NT2/D1 (cell line): ENCODE measurements around the gene UBE2L3.
"Not testable (repeated sequence)": the region's sequence is repeated elsewhere in the genome, so short reads cannot be mapped to it uniquely, and the experiment has no call there.

Experiments
- DNase-seq: peaks from one replicate; pipeline ENCODE4 v3.0.0-alpha.2; 2011; ENCODE audit warnings: low read depth, low spot score
- H3K27me3 ChIP-seq: 2 replicates; pipeline ENCODE4 v1.6.0; 2011; ENCODE audit warnings: mild to moderate bottlenecking; ENCODE audit not compliant: insufficient read length, insufficient read depth
- H3K36me3 ChIP-seq: 2 replicates; pipeline ENCODE4 v1.6.1; 2011; ENCODE audit warnings: mild to moderate bottlenecking, low read length, mixed read lengths; ENCODE audit not compliant: insufficient read depth, insufficient read length
- H3K4me1 ChIP-seq: 2 replicates; pipeline ENCODE4 v1.5.1; 2011; ENCODE audit not compliant: insufficient read depth, insufficient read length
- H3K4me3 ChIP-seq: 2 replicates; pipeline ENCODE4 v1.5.1; 2011; ENCODE audit warnings: low read depth; ENCODE audit not compliant: insufficient read length
- H3K9ac ChIP-seq: 2 replicates; pipeline ENCODE4 v1.6.0; 2011; ENCODE audit warnings: low read depth; ENCODE audit not compliant: insufficient read length
- H3K9me3 ChIP-seq: 2 replicates; pipeline ENCODE4 v1.5.1; 2011; ENCODE audit warnings: mild to moderate bottlenecking, low read length; ENCODE audit not compliant: insufficient read depth
- SUZ12 ChIP-seq: IDR thresholded peaks from 2 replicates; pipeline ENCODE4 v1.6.1; 2011; ENCODE audit not compliant: insufficient read length, insufficient read depth; ENCODE audit errors: extremely low read depth
- YY1 ChIP-seq: IDR thresholded peaks from 2 replicates; pipeline ENCODE4 v1.6.1; 2011; ENCODE audit not compliant: insufficient read length, insufficient read depth
- ZNF274 ChIP-seq: IDR thresholded peaks from 2 replicates; pipeline ENCODE4 v1.6.1; 2011; ENCODE audit warnings: mild to moderate bottlenecking, low read depth, low read length

Gene UBE2L3

DNA sequence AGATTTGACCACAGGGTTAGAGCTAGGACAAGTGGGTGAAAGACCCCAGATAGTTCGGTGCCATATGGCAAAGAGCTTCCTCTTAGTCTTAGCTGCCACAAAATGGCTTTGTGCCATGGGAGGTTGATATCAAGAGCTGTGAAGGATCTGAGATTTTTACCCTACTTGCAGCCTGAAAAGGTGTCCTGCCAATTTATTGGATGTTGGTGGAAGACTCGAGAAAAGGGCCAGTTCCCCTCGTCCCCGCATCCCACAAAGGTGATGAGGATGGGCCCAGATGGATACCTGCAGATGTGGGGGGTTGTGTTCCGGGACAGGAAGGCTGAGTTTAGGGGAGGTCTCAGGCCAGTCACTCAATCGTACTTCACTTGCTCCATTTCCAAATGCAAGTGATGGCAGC is 35.1 kb downstream of the UBE2L3 start:
- H3K9me3 ChIP-seq = no peaks in the 10 kb centered on the region
- no peak overlapping the region for H3K9ac ChIP-seq
- peaks cover 27% of the 10 kb centered on the region for H3K36me3 ChIP-seq

DNA sequence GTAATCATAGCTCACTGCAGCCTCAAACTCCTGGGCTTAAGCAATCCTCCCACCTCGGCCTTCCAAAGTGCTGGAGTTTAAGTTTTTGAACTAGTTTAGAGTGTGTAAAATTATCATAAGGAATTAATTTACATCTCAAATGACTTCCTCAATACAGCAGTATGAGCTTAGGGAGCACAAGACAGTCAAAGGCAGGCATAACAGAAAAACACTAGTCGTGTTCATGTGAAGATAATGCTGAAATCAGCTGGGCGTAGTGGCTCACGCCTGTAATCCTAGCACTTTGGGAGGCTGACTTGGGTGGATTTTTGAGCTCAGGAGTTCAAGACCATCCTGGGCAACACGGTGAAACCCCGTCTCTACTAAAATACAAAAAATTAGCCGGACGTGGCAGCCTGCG is 36.5 kb downstream of the UBE2L3 start:
- no peaks in the 10 kb centered on the region for H3K27me3 ChIP-seq
- peaks cover 3% of the 10 kb centered on the region for H3K4me1 ChIP-seq
- H3K9ac ChIP-seq = no peak overlapping the region
- H3K36me3 ChIP-seq = peaks cover 23% of the 10 kb centered on the region
- H3K9me3 ChIP-seq = no peaks in the 10 kb centered on the region
- TF ChIP-seq SUZ12 (no peak), ZNF274 (no peak), YY1 (no peak)
- no peak for DNase-seq
- H3K4me3 ChIP-seq = no peak overlapping the region

More for the DNA sequence above, 35.1 kb downstream of the UBE2L3 start:
- peaks cover 3% of the 10 kb centered on the region for H3K4me1 ChIP-seq
- TF ChIP-seq SUZ12 (no peak), YY1 (no peak), ZNF274 (no peak)
- no peak for DNase-seq
- H3K27me3 ChIP-seq = no peaks in the 10 kb centered on the region
- H3K4me3 ChIP-seq = no peak overlapping the region

DNA sequence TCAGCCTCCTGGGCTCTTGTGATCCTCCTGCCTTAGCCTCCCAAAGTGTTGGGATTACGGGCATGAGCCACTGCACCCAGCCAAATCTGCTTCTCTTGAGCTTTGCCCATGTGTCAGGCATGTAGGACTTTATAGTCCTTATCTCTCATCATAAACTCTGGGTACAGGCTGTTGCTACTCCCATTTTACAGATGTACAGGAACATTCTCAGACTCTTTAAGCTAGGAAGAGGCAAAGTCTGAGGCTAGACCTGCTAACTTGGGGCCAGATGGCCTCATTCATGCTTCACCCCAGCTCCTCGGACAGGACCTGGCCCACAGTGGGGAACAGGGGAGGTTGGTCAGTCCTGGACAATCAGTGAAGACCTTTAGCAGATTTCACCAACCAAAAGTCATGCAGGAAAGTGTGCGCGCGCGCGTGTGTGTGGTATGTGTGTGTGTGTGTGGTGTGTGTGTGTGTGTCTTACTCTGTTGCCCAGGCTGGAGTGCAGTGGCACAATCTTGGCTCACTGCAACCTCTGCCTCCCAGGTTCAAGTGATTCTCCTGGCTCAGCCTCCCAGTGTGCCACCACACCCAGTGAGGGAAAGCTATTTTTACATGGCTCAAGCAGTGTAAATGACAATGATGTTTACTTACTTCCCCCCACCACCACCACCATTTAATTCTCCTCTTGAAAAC is 38.5 kb downstream of the UBE2L3 start:
- peaks cover 3% of the 10 kb centered on the region for H3K4me1 ChIP-seq
- H3K9me3 ChIP-seq = no peaks in the 10 kb centered on the region
- TF ChIP-seq ZNF274 = no peak
- TF ChIP-seq YY1 = no peak
- H3K9ac ChIP-seq = no peak overlapping the region
- H3K4me3 ChIP-seq = no peak overlapping the region
- H3K36me3 ChIP-seq = peaks cover 35% of the 10 kb centered on the region
- no peak for DNase-seq
- no peaks in the 10 kb centered on the region for H3K27me3 ChIP-seq

DNA sequence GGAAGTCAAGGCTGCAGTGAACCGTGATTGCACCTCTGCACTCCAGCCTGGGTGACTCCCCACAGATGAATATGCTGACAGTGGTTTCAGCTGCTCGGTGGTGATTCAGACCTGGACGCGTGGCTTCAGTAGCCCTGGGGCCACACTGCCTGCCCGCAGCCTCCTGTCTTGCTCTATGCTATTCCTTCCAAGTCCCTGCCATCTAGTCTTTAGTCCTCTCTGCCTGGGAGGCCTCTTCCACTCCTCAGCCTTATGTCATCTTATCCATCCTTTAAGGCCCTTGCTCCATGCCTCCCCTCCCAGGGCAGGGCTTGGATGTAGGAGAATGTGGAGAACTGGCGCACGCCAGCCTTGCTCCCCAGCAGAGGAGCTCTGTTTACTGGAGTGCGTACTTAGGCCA is 39.3 kb downstream of the UBE2L3 start:
- DNase-seq = no peak
- H3K27me3 ChIP-seq = no peaks in the 10 kb centered on the region

DNA sequence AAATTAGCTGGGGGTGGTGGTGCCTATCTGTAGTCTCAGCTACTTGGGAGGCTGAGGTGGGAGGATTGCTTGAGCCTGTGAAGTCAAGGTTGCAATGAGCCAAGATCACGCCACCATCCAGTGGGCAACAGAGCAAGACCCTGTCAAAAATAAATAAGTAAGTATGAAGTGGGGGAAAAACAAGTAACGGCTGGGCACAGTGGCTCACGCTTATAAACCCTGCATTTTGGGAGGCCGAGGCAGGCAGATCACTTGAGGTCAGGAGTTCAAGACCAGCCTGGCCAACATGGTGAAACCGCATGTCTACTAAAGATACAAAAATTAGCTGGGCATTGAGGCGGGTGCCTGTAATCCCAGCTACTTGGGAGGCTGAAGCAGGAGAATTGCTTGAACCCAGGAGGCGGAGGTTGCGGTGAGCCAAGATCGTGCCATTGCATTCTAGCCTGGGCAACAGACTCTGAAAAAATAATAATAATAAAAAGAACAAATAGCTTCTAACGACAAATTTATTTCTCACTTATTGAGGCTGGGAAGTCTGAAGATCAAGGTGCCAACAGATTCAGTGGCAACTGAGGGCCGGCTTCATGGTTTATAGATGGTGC is 42.1 kb downstream of the UBE2L3 start:
- not testable (repeated sequence) for H3K9me3 ChIP-seq, H3K4me1 ChIP-seq, H3K27me3 ChIP-seq, H3K4me3 ChIP-seq, H3K9ac ChIP-seq, DNase-seq
- H3K36me3 ChIP-seq = peaks cover 55% of the 10 kb centered on the region

More for the DNA sequence above, 39.3 kb downstream of the UBE2L3 start:
- Histone ChIP-seq H3K4me1 (peaks cover 3% of the 10 kb centered on the region), H3K9ac (no peak overlapping the region), H3K36me3 (peaks cover 39% of the 10 kb centered on the region), H3K4me3 (no peak overlapping the region), H3K9me3 (no peaks in the 10 kb centered on the region)
- no peak for TF ChIP-seq SUZ12
- no peak for TF ChIP-seq ZNF274
- no peak for TF ChIP-seq YY1

DNA sequence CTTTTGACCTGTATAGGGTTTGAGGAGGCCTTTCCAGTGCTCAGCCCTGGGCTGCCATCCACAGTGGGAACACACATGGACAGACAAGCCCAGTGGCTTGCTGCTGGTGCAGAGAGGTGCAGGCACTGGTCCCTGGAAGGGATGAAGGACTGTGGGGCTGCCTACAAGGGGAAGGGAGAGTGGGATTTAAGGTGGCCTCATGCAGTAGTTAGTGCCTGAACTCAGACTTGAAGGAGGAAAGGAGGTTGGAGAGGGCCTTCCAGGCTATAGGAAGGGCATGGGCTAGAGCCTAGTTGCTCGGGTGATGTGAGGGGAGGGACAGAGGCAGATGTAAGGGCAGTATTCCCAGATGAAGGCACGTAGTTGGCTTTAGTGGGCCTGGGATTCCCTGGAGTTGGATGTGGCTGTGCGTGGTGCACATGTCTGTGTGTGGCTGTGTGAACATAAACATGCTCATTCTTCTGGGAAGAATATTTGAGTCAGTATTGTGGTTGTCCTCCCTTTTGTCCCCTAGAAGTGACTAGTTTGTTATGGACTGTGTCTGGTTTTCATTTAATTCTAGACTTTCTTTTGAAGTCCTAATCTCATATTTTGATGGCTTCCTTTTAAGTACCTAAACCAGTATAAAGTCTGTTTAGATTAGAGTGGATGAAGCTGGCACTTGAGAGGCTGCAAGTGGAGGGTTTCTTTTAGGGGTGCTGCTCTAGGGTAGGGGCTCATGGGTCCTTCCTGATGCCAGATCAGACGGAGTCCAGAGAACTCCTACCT is 43.9 kb downstream of the UBE2L3 start:
- Histone ChIP-seq H3K4me1 (peaks cover 3% of the 10 kb centered on the region), H3K27me3 (no peaks in the 10 kb centered on the region), H3K4me3 (no peak overlapping the region), H3K36me3 (peaks cover 63% of the 10 kb centered on the region), H3K9ac (no peak overlapping the region), H3K9me3 (no peaks in the 10 kb centered on the region)
- DNase-seq = no peak
- no peak for TF ChIP-seq ZNF274
- TF ChIP-seq SUZ12 = no peak
- TF ChIP-seq YY1 = no peak

DNA sequence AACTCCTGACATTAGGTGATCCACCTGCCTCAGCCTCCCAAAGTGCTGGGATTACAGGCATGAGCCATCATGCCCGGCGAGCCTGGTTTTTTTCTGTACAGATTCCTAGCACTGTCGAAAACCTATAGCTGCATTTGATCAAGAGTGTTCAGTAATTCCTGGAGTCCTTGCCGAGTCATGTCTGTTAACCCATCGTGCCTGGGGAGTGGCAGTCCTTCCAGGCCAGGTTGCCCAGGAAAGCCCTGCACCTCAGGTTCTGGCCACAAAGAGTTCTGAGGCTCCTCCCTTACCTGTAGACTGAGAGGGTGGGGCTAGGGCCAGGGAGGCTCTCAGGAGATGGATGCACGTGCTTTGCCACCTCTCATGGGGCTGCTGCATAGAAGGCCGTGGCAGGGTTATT is 45.3 kb downstream of the UBE2L3 start:
- Histone ChIP-seq H3K4me3 (no peak overlapping the region), H3K36me3 (peaks cover 56% of the 10 kb centered on the region), H3K4me1 (no peaks in the 10 kb centered on the region), H3K9me3 (no peaks in the 10 kb centered on the region), H3K9ac (no peak overlapping the region), H3K27me3 (no peaks in the 10 kb centered on the region)
- no peak for DNase-seq
- TF ChIP-seq YY1 = no peak
- TF ChIP-seq ZNF274 = no peak
- no peak for TF ChIP-seq SUZ12
